A673 (cell line): ENCODE results near the gene HS6ST3.

ENCODE experiments used
- EZH2 ChIP-seq: fragments of 200-600 bp; sonication (generic); IDR thresholded peaks from 2 replicates; pipeline ENCODE4 v1.6.1; 2017; ENCODE audit warnings: borderline replicate concordance, low read depth, mild to moderate bottlenecking, mixed read lengths, antibody characterized with exemption, low read length; ENCODE audit not compliant: poor library complexity, severe bottlenecking
- TF ChIP-seq, protein P1 (sequence below): fragments of 300-800, 200-600 bp; sonication (generic); conservative IDR thresholded peaks from 2 replicates; pipeline ENCODE4 v1.5.1; 2017; ENCODE audit warnings: low read depth, mild to moderate bottlenecking, antibody characterized with exemption, low read length, moderate library complexity, mixed read lengths

DNA sequence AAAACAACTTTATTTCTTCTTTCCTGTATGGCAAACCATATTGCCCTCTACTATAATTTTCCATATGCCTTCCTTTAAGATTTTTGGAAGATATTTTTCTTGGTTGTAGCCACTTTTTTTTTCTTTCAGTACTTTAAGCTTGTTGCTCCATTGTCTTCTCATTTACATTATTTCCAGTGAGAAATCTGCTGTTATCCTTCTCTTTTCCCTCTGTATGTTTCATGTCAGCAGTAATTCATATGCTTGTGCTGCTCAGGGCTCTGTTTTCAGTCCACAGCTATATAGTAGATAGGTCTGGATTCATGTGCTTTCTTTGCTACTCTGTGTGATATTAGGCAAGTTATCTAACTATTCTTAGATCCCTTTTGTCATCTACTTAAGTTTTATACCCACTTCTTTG lies 636.7 kb downstream of the HS6ST3 start:
- TF ChIP-seq, protein P1, sequence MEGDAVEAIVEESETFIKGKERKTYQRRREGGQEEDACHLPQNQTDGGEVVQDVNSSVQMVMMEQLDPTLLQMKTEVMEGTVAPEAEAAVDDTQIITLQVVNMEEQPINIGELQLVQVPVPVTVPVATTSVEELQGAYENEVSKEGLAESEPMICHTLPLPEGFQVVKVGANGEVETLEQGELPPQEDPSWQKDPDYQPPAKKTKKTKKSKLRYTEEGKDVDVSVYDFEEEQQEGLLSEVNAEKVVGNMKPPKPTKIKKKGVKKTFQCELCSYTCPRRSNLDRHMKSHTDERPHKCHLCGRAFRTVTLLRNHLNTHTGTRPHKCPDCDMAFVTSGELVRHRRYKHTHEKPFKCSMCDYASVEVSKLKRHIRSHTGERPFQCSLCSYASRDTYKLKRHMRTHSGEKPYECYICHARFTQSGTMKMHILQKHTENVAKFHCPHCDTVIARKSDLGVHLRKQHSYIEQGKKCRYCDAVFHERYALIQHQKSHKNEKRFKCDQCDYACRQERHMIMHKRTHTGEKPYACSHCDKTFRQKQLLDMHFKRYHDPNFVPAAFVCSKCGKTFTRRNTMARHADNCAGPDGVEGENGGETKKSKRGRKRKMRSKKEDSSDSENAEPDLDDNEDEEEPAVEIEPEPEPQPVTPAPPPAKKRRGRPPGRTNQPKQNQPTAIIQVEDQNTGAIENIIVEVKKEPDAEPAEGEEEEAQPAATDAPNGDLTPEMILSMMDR, result no peak
- TF ChIP-seq EZH2, result no peak
